Measurements from ENCODE around the gene SYT5.

DNA sequence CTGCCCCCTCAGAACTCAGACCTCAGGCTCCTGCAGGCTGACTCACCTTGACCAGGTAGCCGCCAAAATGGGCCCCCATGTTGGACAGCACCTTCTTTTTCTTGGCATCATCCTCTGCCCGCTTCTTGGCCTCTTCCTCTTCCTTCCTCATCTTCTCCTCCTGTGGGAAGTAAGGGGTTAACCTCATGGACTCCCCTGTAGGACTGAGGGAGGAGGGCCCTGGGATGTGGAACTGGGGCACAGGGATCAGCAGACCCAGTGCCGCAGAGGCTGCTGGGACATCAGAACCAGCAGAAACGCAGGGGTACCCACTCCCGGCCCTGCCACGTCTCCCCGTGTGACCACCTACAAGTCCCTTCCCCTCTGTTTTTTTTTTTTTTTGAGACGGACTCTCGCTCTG is 42.2 kb downstream of the SYT5 start:
- TF ChIP-seq, protein P1, sequence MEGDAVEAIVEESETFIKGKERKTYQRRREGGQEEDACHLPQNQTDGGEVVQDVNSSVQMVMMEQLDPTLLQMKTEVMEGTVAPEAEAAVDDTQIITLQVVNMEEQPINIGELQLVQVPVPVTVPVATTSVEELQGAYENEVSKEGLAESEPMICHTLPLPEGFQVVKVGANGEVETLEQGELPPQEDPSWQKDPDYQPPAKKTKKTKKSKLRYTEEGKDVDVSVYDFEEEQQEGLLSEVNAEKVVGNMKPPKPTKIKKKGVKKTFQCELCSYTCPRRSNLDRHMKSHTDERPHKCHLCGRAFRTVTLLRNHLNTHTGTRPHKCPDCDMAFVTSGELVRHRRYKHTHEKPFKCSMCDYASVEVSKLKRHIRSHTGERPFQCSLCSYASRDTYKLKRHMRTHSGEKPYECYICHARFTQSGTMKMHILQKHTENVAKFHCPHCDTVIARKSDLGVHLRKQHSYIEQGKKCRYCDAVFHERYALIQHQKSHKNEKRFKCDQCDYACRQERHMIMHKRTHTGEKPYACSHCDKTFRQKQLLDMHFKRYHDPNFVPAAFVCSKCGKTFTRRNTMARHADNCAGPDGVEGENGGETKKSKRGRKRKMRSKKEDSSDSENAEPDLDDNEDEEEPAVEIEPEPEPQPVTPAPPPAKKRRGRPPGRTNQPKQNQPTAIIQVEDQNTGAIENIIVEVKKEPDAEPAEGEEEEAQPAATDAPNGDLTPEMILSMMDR (IDR thresholded peaks at IDR 0.05) = no peak
- TF ChIP-seq POLR2A (IDR thresholded peaks at IDR 0.05) = no peak
- TF ChIP-seq POLR2AphosphoS5 (IDR thresholded peaks at IDR 0.05) = no peak

Measured in prostate gland (tissue), 2 donors.